GM19238 (cell line): ENCODE data around the gene ARHGEF7.
A peak's percentile ranks its signal among the peaks of the same experiment; 100 is the strongest.

ENCODE experiments used
- DNase-seq: peaks from one replicate; pipeline ENCODE4 v3.0.0; 2011; ENCODE audit warnings: low spot score; ENCODE audit not compliant: insufficient read length

The ARHGEF7 gene

GRCh38 chr13:111139452-111139851, 24.3 kb downstream of the ARHGEF7 start:
- no peak for DNase-seq

- no peak for DNase-seq
Measured at GRCh38 chr13:111139873-111140561, 24.9 kb downstream of the ARHGEF7 start.

- no peak for DNase-seq
Measured at GRCh38 chr13:111140562-111141105, 25.5 kb downstream of the ARHGEF7 start.

- DNase-seq = no peak
Measured at GRCh38 chr13:111142472-111142871, 27.4 kb downstream of the ARHGEF7 start.

GRCh38 chr13:111143865-111144540, 28.9 kb downstream of the ARHGEF7 start:
- no peak for DNase-seq

- DNase-seq = no peak
Measured at GRCh38 chr13:111145071-111145470, 30.0 kb downstream of the ARHGEF7 start.

GRCh38 chr13:111145506-111145905, 30.4 kb downstream of the ARHGEF7 start:
- no peak for DNase-seq

GRCh38 chr13:111152844-111153243, 37.7 kb downstream of the ARHGEF7 start:
- no peak for DNase-seq

- peak; percentile 93 for DNase-seq
Measured at GRCh38 chr13:111153279-111153976, 38.3 kb downstream of the ARHGEF7 start.

- no peak for DNase-seq
Measured at GRCh38 chr13:111153977-111154332, 38.8 kb downstream of the ARHGEF7 start.

- DNase-seq = no peak
Measured at GRCh38 chr13:111156421-111156820, 41.3 kb downstream of the ARHGEF7 start.

- no peak for DNase-seq
Measured at GRCh38 chr13:111158136-111158805, 43.2 kb downstream of the ARHGEF7 start.

- DNase-seq = no peak
Measured at GRCh38 chr13:111159362-111160320, 44.5 kb downstream of the ARHGEF7 start.

- no peak for DNase-seq
Measured at GRCh38 chr13:111160648-111161047, 45.5 kb downstream of the ARHGEF7 start.

- DNase-seq = no peak
Measured at GRCh38 chr13:111161601-111162600, 46.8 kb downstream of the ARHGEF7 start.

- DNase-seq = no peak
Measured at GRCh38 chr13:111165241-111166010, 50.3 kb downstream of the ARHGEF7 start.

- no peak for DNase-seq
Measured at GRCh38 chr13:111166882-111167675, 52.0 kb downstream of the ARHGEF7 start.

GRCh38 chr13:111168107-111168506, 53.0 kb downstream of the ARHGEF7 start:
- no peak for DNase-seq
